Kidney epithelial cell (primary cell): Measurements from ENCODE around the gene PRB3. TPM values are rescaled to one million over a fixed set of nuclear protein-coding genes. Genes with fewer than 3 reads are reported as not detected.

Experiments
- DNase-seq: peaks from one replicate; pipeline ENCODE4 v3.0.0-alpha.2; 2010; ENCODE audit warnings: low read depth
- H3K27me3 ChIP-seq: 2 replicates; pipeline ENCODE4 v1.6.0; 2011; ENCODE audit warnings: low read length; ENCODE audit not compliant: control insufficient read depth, insufficient read depth
- H3K36me3 ChIP-seq: 2 replicates; pipeline ENCODE4 v1.5.1; 2011; ENCODE audit warnings: low read length; ENCODE audit not compliant: control insufficient read depth, insufficient read depth
- H3K4me3 ChIP-seq: 2 replicates; pipeline ENCODE4 v1.5.1; 2011; ENCODE audit warnings: low read depth, mild to moderate bottlenecking, control low read depth, low read length
- CTCF ChIP-seq: IDR thresholded peaks from 2 replicates; pipeline ENCODE4 v1.5.1; 2011; ENCODE audit warnings: mild to moderate bottlenecking, moderate library complexity, low read length, control low read depth, inconsistent platforms; ENCODE audit not compliant: insufficient read depth, poor library complexity, severe bottlenecking
- total RNA-seq: library from RNA; depleted of rRNA; stranded (reverse); fragments of >200 nt; gene quantifications from 2 replicates; pipeline ENCODE4 v1.2.3, GENCODE V29; 2015

PRB3 gene
- total RNA-seq, result not detected in 2 replicates

DNA sequence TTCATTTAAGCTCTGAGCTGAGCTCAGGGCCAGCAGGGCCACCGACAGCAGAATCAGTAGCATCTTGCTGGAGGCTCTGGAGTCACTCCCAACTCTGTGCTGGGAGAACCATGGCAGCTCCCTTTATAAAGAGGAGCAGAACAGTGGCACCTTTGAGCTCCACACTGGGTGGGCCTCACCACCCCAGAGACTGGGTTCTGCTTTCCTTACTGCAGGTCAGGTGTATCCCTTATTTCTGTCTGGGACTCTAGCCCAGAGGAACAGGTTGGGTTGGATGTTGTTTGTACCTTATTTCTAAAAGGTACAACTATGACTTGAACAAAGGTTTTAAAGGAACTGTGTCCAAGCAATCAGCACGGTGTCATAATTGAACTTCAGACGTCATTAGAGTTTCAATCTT, at the start of gene PRB3:
PRB3 (minus strand) TSS at position 101 of the 400 bp plus-strand sequence; CDS start at position 63, 38 bp downstream.
- no peak for DNase-seq
- no peaks in the 10 kb centered on the region for H3K27me3 ChIP-seq
- TF ChIP-seq CTCF, result no peak
- H3K36me3 ChIP-seq, result no peaks in the 10 kb centered on the region
- no peak within 1 kb of the TSS for H3K4me3 ChIP-seq

DNA sequence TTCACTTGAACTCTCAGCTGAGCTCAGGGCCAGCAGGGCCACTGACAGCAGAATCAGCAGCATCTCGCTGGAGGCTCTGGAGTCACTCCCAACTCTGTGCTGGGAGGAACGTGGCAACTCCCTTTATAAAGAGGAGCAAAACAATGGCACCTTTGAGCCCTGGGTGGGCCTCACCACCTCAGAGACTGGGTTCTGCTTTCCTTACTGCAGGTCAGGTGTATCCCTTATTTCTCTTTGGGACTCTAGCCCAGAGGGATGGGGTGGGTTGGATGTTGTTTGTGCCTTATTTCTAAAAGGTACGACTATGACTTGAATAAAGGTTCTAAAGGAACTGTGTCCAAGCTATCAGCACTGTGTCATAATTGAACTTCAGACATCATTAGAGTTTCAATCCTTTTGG, 40.8 kb upstream of the PRB3 start, which contains the start of gene PRB4:
PRB4 (minus strand) TSS at position 101 of the 400 bp plus-strand sequence; CDS start at position 63, 38 bp downstream.
- no peaks in the 10 kb centered on the region for H3K27me3 ChIP-seq
- no peak for DNase-seq
- TF ChIP-seq CTCF, result no peak
- no peaks in the 10 kb centered on the region for H3K36me3 ChIP-seq
- H3K4me3 ChIP-seq, result no peak within 1 kb of the TSS

- H3K36me3 ChIP-seq, result no peaks in the 10 kb centered on the region
- no peak for DNase-seq
- H3K4me3 ChIP-seq, result no peak overlapping the region
- no peak for TF ChIP-seq CTCF
- H3K27me3 ChIP-seq, result no peaks in the 10 kb centered on the region
Observed at GRCh38 chr12:11307143-11307542, 37.6 kb upstream of the PRB3 start.

GRCh38 chr12:11273449-11273848, 3.9 kb upstream of the PRB3 start:
- TF ChIP-seq CTCF, result no peak
- Histone ChIP-seq H3K27me3 (no peaks in the 10 kb centered on the region), H3K4me3 (no peak overlapping the region), H3K36me3 (no peaks in the 10 kb centered on the region)
- DNase-seq, result no peak

DNA sequence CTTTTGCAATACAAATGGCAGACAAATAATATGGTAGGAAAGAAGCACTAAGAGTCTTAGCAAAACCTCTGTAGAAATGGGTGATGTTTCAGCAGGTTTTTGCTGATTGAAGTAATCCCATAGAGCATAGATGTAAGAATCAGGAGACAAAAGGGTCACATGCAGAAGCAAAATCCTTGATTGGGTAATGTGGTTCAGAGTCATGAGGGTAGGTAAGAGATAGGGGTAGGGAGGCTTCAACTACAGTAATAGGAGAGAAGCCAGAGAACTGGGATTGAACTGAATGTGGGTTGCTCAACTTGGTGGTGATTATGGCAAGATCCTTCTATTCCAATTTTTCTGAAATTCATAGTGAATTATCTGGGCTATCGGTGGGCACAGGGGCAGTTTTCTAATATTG, 5.0 kb downstream of the PRB3 start:
- no peak for TF ChIP-seq CTCF
- H3K27me3 ChIP-seq, result no peaks in the 10 kb centered on the region
- no peak for DNase-seq
- H3K36me3 ChIP-seq, result no peaks in the 10 kb centered on the region
- H3K4me3 ChIP-seq, result no peak overlapping the region

DNA sequence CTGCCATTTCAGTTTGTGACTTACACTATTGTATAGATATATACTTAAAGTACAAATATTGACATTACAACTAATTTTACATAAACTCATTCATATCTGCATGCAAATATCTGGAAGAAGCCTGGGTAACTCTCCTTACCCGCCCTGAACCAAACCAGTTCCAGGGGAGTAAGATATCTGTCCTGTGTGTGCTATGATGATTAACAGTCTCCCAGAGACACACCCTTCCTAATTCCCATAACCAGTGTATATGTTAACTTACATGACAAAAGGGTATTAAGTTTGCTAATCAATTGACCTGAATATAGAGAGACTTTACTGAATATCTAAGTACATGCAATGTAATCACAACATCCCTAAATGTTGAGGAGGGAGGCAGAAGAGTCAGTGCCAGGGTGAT, 23.0 kb downstream of the PRB3 start:
- H3K4me3 ChIP-seq, result no peak overlapping the region
- TF ChIP-seq CTCF, result no peak
- no peaks in the 10 kb centered on the region for H3K36me3 ChIP-seq
- DNase-seq, result no peak
- no peaks in the 10 kb centered on the region for H3K27me3 ChIP-seq
